Stimulated activated CD8-positive, alpha-beta memory T cell treated with anti-CD3 and anti-CD28 coated beads, Interleukin-15, amount 100 ng/mL, for 48 hours (primary cell): ENCODE data around the gene ARF1.

ENCODE experiments used
- DNase-seq, 2 donors: peaks; one replicate each; pipeline ENCODE4 v3.0.0-alpha.2; 2020; ENCODE audit warnings: low read depth in 2 of 2

ARF1 gene

GRCh38 chr1:228082214-228082917 lies at the start of gene ARF1:
Gene ARF1, plus strand, starts transcription at chr1:228082708. Its CDS starts 14,407 bp downstream, at chr1:228097115.
- peak; percentile 90 to 92 for DNase-seq

DNA sequence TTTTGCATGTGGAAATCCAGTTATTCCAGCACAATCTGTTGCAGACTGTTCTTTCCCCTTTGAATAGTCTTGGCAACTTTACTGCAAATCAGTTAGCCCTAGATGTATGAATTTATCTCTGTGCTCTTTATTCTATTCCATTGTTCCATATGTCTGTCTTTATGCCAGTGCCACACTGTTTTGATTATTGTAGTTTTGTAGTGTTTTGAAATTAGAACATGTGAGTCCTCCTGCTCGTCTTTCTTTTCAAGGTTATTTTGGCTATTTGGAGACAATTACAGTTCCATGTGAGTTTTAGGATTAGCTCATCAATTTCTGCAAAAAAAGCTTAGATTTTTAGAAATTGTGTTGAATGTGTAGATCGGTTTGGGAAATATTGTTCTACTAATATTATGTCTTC lies 49.1 kb upstream of the ARF1 start:
- no peak for DNase-seq

- DNase-seq: no peak
Observed at GRCh38 chr1:228034954-228035837, 47.3 kb upstream of the ARF1 start.

DNA sequence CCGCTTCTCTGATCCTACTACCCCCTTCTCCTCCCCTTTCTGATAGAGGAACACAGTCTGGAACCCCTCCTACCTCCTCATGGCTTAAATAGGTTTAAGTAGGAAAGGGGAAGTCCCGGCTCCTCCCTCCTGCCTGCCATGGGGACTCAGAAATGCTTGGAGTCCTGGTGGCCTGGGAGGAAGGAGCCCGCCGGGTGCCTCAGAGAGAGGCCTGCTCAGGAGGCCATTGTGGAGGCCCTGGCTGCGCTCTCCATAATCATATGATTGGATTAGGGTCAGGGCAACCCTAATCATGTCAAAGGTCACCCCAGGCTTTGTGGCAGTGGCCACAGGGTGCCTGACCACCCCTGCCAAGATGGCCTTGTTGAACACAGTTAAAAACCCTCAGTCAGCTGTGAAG lies 46.7 kb upstream of the ARF1 start:
- no peak for DNase-seq

DNA sequence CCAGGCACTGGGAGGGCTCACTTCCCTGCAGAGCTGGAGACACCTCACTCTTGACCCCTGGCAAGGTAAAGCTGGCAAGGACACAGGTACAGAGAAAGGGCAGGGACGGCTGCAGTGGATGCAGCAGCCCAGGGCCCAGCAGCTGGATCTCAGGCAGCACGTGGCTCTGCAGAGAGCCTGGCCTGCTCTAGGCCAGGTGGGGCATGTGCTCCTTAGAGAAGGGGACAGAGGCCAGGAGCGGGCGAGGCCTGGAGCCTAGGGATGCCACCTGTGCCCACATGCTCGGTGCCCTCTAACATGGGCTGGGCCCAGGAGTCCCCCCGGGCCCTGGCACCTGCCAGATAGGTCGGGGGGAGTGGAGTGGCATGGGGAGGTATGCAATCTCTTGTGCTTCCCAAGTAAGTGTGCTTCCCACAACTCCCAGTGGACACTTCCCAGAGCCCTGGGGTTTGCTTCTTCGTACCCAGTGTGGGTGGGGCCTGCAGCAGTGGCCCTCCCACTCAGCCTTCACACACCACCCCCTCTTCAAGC lies 45.7 kb upstream of the ARF1 start:
- no peak for DNase-seq

- peak; percentile 17 to 53 for DNase-seq
Observed at GRCh38 chr1:228037401-228038386, 44.8 kb upstream of the ARF1 start.

DNA sequence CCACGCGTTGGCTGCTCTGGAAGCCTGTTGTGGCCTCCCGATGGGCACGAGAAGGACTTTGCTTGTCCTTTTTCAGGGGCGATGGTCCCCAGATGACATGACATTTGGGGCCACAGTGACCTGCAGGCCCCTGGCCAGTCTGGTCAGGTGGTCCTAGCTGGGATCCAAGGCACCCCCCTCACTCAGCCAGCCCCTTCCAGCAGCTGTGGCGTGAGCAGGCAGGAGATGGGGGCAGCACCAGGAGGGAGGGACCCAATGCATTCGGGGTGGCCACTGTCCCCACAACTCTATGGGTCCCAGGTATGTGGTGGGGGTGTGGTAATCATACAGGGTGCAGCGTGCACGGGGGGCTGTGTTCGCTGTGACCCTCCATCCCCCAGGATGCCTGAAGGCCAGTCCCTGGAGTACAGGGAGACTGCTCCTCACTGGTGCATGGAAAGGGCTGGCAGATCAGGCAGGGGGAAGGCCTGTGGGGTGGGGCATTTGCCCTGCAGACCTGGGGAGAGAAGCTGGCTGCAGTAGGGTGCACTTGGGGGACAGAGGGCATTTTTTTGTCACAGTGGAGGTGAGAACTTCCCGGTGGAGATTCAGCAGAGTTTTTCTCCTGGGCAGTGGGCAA lies 44.0 kb upstream of the ARF1 start:
- DNase-seq: no peak

DNA sequence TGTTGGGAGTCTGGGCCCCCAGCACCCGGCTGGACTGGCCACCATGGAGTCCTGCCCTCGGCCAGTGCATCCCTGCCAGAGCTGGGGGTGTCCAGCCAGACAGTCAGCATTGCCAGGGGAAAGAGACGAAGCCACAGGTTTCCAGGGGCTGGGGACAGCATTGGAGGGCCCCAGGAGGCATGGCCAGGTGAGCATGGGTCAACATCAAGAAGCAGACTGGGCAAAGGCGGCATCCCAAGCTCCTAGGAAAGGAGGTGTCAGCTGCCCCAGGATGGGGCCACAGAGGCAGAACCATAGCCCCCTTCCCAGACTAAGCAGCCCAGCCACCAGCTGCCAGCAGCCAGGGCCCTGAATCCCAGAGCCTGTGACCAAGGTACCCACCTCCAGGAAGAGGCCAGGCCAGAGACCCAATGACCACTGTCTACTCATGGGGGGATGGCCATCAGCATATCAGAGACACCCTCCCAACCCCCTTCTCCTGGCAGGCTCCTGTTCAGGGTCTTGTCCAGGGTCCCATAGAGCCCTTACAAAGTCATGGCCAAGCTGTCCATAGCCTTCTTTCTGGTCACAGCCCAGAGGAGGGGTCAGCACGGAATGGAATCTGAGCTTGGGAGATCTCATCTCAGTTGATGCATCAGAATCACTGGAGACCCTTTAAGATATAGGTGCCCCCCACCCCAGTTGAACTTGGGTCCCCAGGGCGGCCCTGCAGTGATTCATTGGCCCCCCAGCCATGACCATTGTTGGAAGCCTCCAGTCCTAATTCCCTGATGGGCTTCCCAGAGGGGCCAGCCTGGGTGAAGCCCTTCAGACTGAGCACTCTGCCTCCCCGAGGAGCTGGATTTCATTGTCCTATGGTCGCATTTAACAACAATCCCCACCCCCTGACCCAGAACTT lies 43.3 kb upstream of the ARF1 start:
- no peak for DNase-seq

DNA sequence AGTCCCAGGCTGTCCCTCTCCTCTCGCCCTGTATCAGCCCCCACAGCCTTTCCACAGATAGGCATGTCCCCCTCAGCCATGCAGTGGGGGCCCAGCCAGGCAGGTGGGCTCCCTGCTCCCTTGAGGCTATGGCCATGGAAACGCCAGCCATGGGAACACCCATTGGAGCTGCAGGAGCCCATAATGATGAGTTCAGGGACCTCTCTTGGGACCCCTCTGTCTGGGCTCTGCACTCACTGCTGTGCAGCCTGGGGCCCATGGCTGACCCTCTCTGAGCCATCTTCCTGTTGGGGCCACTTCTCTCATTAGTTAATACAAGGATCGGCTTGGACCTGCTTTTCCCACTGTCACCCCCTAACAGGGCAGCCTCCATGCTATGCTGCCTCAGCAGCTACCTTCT lies 42.5 kb upstream of the ARF1 start:
- no peak for DNase-seq

- no peak for DNase-seq
Observed at GRCh38 chr1:228041316-228041715, 41.2 kb upstream of the ARF1 start.

GRCh38 chr1:228042508-228042907 lies 40.0 kb upstream of the ARF1 start:
- no peak for DNase-seq

DNA sequence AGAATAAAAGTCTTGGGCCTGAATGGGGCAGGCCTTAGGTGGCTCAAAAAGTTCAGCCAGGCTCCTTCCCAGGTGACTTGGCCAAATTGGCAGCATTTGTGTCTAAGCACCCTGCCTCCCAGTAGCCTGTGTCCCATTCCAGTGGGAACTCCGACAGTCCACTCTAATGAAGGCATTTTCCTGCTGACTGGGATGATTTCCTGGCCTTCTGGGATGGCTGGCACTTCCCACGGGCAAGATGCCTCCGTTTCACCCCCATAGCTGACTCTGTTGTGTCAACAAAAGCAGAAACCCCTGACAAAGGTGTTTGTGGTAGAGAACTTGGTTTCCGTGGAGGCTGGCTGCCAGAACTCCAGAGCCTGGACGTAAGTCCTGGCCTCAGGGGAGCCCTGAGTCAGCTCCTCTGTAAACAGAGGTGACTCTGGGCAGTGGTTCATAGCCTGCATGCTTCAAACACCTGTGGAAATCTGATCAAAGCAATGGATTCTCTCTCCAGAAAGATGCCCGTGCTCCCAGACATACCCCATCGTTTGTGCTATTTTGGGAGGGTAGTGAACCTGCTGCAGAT lies 39.1 kb upstream of the ARF1 start:
- no peak for DNase-seq

GRCh38 chr1:228044961-228045360 lies 37.5 kb upstream of the ARF1 start:
- no peak for DNase-seq

DNA sequence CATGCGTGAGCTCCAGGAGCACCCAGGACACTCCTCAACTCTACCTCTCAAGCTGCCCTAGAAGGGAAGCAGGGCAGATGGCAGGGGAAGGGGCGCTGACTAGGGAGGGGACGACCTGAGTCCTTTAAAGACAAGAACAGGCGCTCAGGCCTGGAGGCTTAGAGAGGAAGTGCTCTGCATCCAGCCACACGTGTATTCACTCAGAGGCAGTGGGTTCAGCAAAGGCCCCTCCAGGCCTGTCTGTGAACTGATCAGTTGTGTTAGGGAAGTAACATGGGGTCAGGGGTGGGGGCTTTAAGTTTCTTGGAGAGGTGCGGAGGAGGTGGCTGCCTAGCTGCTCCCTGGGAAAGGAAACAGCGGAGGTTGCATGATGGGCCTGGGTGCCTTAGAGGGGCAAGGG lies 37.1 kb upstream of the ARF1 start:
- DNase-seq: no peak

DNA sequence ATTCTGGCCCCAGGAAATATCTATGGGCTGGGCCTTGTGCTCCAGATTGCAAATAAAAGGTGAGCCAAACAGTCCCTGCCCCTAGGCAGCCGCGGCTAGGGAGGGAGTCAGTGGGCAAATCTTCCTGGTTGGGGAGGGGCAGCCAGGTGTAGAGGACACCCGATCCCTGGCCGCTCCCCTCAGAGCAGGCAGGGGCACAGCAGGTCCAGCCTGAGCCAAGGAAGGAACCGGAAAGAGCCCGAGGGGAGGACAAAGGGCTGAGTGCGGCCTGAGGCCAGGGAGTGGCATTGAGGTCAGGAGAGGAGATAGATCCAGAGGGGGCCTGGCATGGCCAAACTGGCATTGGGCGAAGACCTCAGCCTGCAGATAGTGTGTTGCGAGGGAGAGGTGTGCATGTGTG lies 36.6 kb upstream of the ARF1 start:
- DNase-seq: no peak

GRCh38 chr1:228046421-228047182 lies 35.9 kb upstream of the ARF1 start:
- no peak for DNase-seq

- DNase-seq: no peak
Observed at GRCh38 chr1:228047183-228047466, 35.4 kb upstream of the ARF1 start.

DNA sequence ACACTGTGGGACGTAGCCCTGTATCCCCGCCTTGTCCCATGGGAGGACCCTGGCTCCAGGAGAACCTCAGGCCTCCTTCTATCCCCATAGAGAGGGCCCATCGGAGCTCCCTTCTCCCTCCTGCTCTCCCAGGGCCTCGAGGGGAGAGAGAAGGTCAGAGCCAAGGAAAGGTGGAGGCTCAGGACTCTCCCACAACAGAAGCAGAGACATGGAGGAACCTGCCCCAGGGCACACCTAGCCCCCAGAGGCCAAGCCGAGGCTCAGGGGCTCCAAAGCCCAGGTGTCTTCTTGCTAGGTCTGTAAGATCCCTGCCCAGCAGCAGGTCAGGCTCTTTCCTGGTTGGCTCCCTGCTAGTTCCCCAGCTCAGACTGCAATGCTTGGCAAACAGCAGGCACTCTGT lies 34.4 kb upstream of the ARF1 start:
- DNase-seq: no peak

DNA sequence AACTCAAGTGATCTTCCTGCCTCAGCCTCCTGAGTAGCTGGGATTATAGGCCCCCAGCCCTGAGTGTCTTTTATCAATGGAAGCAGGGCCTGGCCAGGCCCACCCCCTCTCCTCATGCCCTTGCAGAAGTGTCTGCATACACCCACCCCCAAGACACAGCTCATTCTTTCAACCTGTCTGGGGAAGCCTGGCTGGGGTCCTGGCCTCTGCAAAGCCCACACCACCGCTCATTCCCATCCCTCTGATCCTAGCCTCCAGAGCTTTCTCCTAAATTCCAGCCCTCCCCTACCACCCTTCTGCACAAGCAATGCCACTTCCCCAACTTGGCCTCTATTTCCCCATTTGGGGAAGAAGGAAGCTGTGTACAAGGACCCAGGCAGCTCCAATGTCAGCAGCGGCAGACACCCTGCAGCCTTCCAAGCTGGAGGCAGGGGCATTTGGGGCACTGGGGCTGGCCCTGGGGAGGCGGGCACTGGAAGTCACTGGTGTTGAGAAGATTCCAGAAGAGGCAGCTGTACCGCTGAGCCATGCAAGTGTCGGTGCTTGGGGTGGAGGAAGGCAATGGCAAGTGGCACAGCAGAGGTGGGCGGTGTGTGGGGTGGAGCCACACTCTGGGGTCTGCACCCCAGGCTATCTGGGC lies 33.7 kb upstream of the ARF1 start:
- DNase-seq: no peak
